H9 (cell line): ENCODE data around the gene C10orf143. TPM values are rescaled to one million over a fixed set of nuclear protein-coding genes. Genes with fewer than 3 reads are reported as not detected.

ENCODE experiments used
- DNase-seq: peaks from one replicate; pipeline ENCODE4 v3.0.0-alpha.2; 2017
- H2AFZ ChIP-seq: one replicate; pipeline ENCODE4 v1.6.1; 2013; ENCODE audit warnings: mild to moderate bottlenecking, low read length, control low read depth, moderate library complexity
- H2AK5ac ChIP-seq: 2 replicates; pipeline ENCODE4 v1.6.1; 2013; ENCODE audit warnings: low read length, control low read depth, mixed read lengths; ENCODE audit not compliant: insufficient read length
- H2BK120ac ChIP-seq: one replicate; pipeline ENCODE4 v1.6.1; 2013; ENCODE audit warnings: low read depth, mild to moderate bottlenecking, low read length, control low read depth, inconsistent platforms; ENCODE audit not compliant: poor library complexity, severe bottlenecking
- H2BK12ac ChIP-seq: 2 replicates; pipeline ENCODE4 v1.6.1; 2013; ENCODE audit warnings: low read length, control low read depth, mixed read lengths, low read depth; ENCODE audit not compliant: insufficient read length
- H2BK15ac ChIP-seq: 2 replicates; pipeline ENCODE4 v1.6.1; 2013; ENCODE audit warnings: low read depth, low read length, control low read depth
- H2BK20ac ChIP-seq: one replicate; pipeline ENCODE4 v1.6.1; 2013; ENCODE audit warnings: low read depth, mild to moderate bottlenecking, low read length, control low read depth, inconsistent platforms; ENCODE audit not compliant: poor library complexity, severe bottlenecking
- H2BK5ac ChIP-seq: 2 replicates; pipeline ENCODE4 v1.6.1; 2013; ENCODE audit warnings: low read length, control low read depth, mixed read lengths; ENCODE audit not compliant: insufficient read length
- H3K14ac ChIP-seq: 2 replicates; pipeline ENCODE4 v1.6.1; 2013; ENCODE audit warnings: low read length, control low read depth; ENCODE audit not compliant: insufficient read depth
- H3K18ac ChIP-seq: 2 replicates; pipeline ENCODE4 v1.6.1; 2013; ENCODE audit warnings: low read depth, mild to moderate bottlenecking, mixed read lengths, low read length, control low read depth; ENCODE audit not compliant: insufficient read length
- H3K23ac ChIP-seq: 2 replicates; pipeline ENCODE4 v1.6.1; 2013; ENCODE audit warnings: low read length, control low read depth, mixed read lengths, low read depth; ENCODE audit not compliant: insufficient read length
- H3K23me2 ChIP-seq: 2 replicates; pipeline ENCODE4 v1.6.1; 2013; ENCODE audit warnings: low read depth, mild to moderate bottlenecking, mixed read lengths, low read length, control low read depth; ENCODE audit not compliant: insufficient read length, poor library complexity, severe bottlenecking
- H3K27ac ChIP-seq: 2 replicates; pipeline ENCODE4 v1.5.1; 2013; ENCODE audit warnings: low read length, control low read depth, mixed read lengths, low read depth; ENCODE audit not compliant: insufficient read length
- H3K27me3 ChIP-seq: 2 replicates; pipeline ENCODE4 v1.6.1; 2013; ENCODE audit warnings: low read length, control low read depth, inconsistent platforms; ENCODE audit not compliant: insufficient read depth
- H3K4ac ChIP-seq: 2 replicates; pipeline ENCODE4 v1.6.1; 2013; ENCODE audit warnings: low read depth, mild to moderate bottlenecking, control low read depth, inconsistent platforms, low read length, moderate library complexity
- H3K4me1 ChIP-seq: 2 replicates; pipeline ENCODE4 v1.6.1; 2013; ENCODE audit warnings: low read length, control low read depth, inconsistent platforms; ENCODE audit not compliant: insufficient read depth
- H3K4me2 ChIP-seq: 2 replicates; pipeline ENCODE4 v1.6.1; 2013; ENCODE audit warnings: low read length, control low read depth, mixed read lengths; ENCODE audit not compliant: insufficient read length, insufficient read depth
- H3K56ac ChIP-seq: 2 replicates; pipeline ENCODE4 v1.6.1; 2013; ENCODE audit warnings: low read depth, mild to moderate bottlenecking, mixed read lengths, low read length, control low read depth; ENCODE audit not compliant: insufficient read length
- H3K79me1 ChIP-seq: 2 replicates; pipeline ENCODE4 v1.6.1; 2013; ENCODE audit warnings: low read depth, mild to moderate bottlenecking, moderate library complexity, low read length, control low read depth, inconsistent platforms; ENCODE audit not compliant: insufficient read depth, poor library complexity, severe bottlenecking
- H3K79me2 ChIP-seq: 2 replicates; pipeline ENCODE4 v1.6.1; 2013; ENCODE audit warnings: low read length, control low read depth, inconsistent platforms; ENCODE audit not compliant: insufficient read depth
- H3K9ac ChIP-seq: 2 replicates; pipeline ENCODE4 v1.6.1; 2013; ENCODE audit warnings: low read length, control low read depth, mixed read lengths; ENCODE audit not compliant: insufficient read length; ENCODE audit errors: extremely low read depth
- H3K9me3 ChIP-seq: one replicate; pipeline ENCODE4 v1.6.1; 2013; ENCODE audit warnings: low read depth, low read length, inconsistent platforms; ENCODE audit not compliant: control insufficient read depth
- H3T11ph ChIP-seq: one replicate; pipeline ENCODE4 v1.6.1; 2013; ENCODE audit warnings: mild to moderate bottlenecking, low read length, control low read depth, inconsistent platforms
- H4K20me1 ChIP-seq: one replicate; pipeline ENCODE4 v1.6.1; 2013; ENCODE audit not compliant: control insufficient read depth, insufficient read length, insufficient read depth
- H4K5ac ChIP-seq: 2 replicates; pipeline ENCODE4 v1.6.1; 2013; ENCODE audit warnings: low read depth, mild to moderate bottlenecking, mixed read lengths, low read length, control low read depth; ENCODE audit not compliant: insufficient read length
- H4K8ac ChIP-seq: replicated peaks from 2 replicates; pipeline ENCODE4 v1.6.1; 2013; ENCODE audit warnings: low read length, control low read depth, mixed read lengths, low read depth; ENCODE audit not compliant: insufficient read length
- H4K91ac ChIP-seq: 2 replicates; pipeline ENCODE4 v1.6.1; 2013; ENCODE audit warnings: low read depth, mild to moderate bottlenecking, moderate library complexity, mixed read lengths, low read length, control low read depth; ENCODE audit not compliant: insufficient read length
- H3K27ac Mint-ChIP-seq, 3 experiments: 2 replicates in 2 of 3; 3 replicates in 1 of 3; pipeline ENCODE4 v1.8.0; 2020 to 2021; ENCODE audit warnings: mixed read lengths in 3 of 3, mild to moderate bottlenecking in 1 of 3, moderate library complexity in 1 of 3
- H3K27me3 Mint-ChIP-seq: 2 replicates; pipeline ENCODE4 v1.8.0; 2021; ENCODE audit warnings: low read depth, mild to moderate bottlenecking, moderate library complexity, mixed read lengths
- H3K36me3 Mint-ChIP-seq, 3 experiments: 2 replicates in 2 of 3; 3 replicates in 1 of 3; pipeline ENCODE4 v1.8.0; 2020 to 2021; ENCODE audit warnings: low read depth in 3 of 3, mixed read lengths in 3 of 3; ENCODE audit not compliant: insufficient read depth in 1 of 3
- H3K4me1 Mint-ChIP-seq, 2 experiments: 2 replicates each; pipeline ENCODE4 v1.8.0; 2020; ENCODE audit warnings: mixed read lengths in 2 of 2
- H3K4me3 Mint-ChIP-seq, 2 experiments: 2 replicates in 1 of 2; 3 replicates in 1 of 2; pipeline ENCODE4 v1.8.0; 2020 to 2021; ENCODE audit warnings: mild to moderate bottlenecking in 2 of 2, mixed read lengths in 2 of 2, moderate library complexity in 1 of 2
- H3K9me3 Mint-ChIP-seq, 2 experiments: 2 replicates in 1 of 2; 3 replicates in 1 of 2; pipeline ENCODE4 v1.8.0; 2020; ENCODE audit warnings: mild to moderate bottlenecking in 2 of 2, mixed read lengths in 2 of 2, moderate library complexity in 1 of 2
- WGBS: extraction: QIAGEN DNeasy Blood & Tissue Kit; methylation state at CpG from one replicate; pipeline ENCODE4 v1.1.7; 2013; ENCODE audit warnings: missing lambda C conversion rate, low lambda C conversion rate, mixed read lengths; ENCODE audit not compliant: insufficient read length; ENCODE audit errors: extremely low coverage; 5-methylcytosine and 5-hydroxymethylcytosine counted together
- total RNA-seq: library from RNA; stranded (reverse); gene quantifications from 2 replicates; pipeline ENCODE4 v1.2.1, GENCODE V29; 2021
- TF ChIP-seq, protein P1 (sequence below): fragments of 200-600 bp; sonication (generic); conservative IDR thresholded peaks from 3 replicates; pipeline ENCODE4 v1.8.0; 2021; ENCODE audit warnings: antibody characterized with exemption, mild to moderate bottlenecking

C10orf143 gene
- total RNA-seq, 1 experiment from 2014 or later: 0.94 TPM

GRCh38 chr10:130137090-130137448, 26.4 kb upstream of the C10orf143 start:
- H3K9me3 Mint-ChIP-seq: no peaks in the 10 kb centered on the region
- Histone ChIP-seq H4K20me1 (no peaks in the 10 kb centered on the region), H3K23ac (no peak overlapping the region), H3K23me2 (peaks cover 10% of the 10 kb centered on the region), H3K27ac (no peak overlapping the region), H3K4me2 (peak overlapping the region; percentile 97), H2BK120ac (no peak overlapping the region), H2BK20ac (no peak overlapping the region), H3K14ac (no peak overlapping the region), H3T11ph (no peak overlapping the region), H4K5ac (no peak overlapping the region), H4K8ac (no peak overlapping the region), H3K79me2 (peaks cover 33% of the 10 kb centered on the region; the same call in 1 of the 2 replicates), H2AFZ (no peak overlapping the region), H3K9ac (peak overlapping the region; percentile 91), H3K9me3 (no peaks in the 10 kb centered on the region), H3K27me3 (no peaks in the 10 kb centered on the region), H2BK15ac (no peak overlapping the region), H2BK12ac (no peak overlapping the region), H3K4ac (no peak overlapping the region), H4K91ac (no peak overlapping the region), H2AK5ac (no peak overlapping the region), H3K56ac (no peak overlapping the region), H3K18ac (no peak overlapping the region), H2BK5ac (no peak overlapping the region), H3K79me1 (peaks cover 10% of the 10 kb centered on the region), H3K4me1 (peaks cover 6% of the 10 kb centered on the region; the same call in 1 of the 2 replicates)
- WGBS: no CpG with 5 or more reads among the region's 10 CpGs
- H3K36me3 Mint-ChIP-seq: peaks cover 8 to 22% (median 10%) of the 10 kb centered on the region in 3 experiments
- peak overlapping the region in 2 of 3 experiments; percentile 79 to 90; a peak in 2 of 7 replicates for H3K27ac Mint-ChIP-seq
- no peak for DNase-seq
- H3K4me1 Mint-ChIP-seq: peaks cover 20 to 21% of the 10 kb centered on the region in 2 experiments
- peak overlapping the region; percentile 91 to 93 for H3K4me3 Mint-ChIP-seq
- TF ChIP-seq, protein P1, sequence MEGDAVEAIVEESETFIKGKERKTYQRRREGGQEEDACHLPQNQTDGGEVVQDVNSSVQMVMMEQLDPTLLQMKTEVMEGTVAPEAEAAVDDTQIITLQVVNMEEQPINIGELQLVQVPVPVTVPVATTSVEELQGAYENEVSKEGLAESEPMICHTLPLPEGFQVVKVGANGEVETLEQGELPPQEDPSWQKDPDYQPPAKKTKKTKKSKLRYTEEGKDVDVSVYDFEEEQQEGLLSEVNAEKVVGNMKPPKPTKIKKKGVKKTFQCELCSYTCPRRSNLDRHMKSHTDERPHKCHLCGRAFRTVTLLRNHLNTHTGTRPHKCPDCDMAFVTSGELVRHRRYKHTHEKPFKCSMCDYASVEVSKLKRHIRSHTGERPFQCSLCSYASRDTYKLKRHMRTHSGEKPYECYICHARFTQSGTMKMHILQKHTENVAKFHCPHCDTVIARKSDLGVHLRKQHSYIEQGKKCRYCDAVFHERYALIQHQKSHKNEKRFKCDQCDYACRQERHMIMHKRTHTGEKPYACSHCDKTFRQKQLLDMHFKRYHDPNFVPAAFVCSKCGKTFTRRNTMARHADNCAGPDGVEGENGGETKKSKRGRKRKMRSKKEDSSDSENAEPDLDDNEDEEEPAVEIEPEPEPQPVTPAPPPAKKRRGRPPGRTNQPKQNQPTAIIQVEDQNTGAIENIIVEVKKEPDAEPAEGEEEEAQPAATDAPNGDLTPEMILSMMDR: no peak
- H3K27me3 Mint-ChIP-seq: peaks cover 5% of the 10 kb centered on the region
